DMS79 treated with DMSO at 0.1 percent for 48 hours (cell line): ENCODE measurements around the gene COIL.

Source experiments
- DNase-seq: peaks from one replicate; lab custom pipeline; 2025; lab: John Stamatoyannopoulos, UW

COIL gene

GRCh38 chr17:56935461-56935860 is 25.4 kb downstream of the COIL start:
- no peak for DNase-seq

GRCh38 chr17:56934280-56934679 is 26.6 kb downstream of the COIL start:
- no peak for DNase-seq

- no peak for DNase-seq
These were observed 27.0 kb downstream of the COIL start for GRCh38 chr17:56933868-56934267.

- no peak for DNase-seq
These were observed 27.6 kb downstream of the COIL start for GRCh38 chr17:56933151-56933745.

- no peak for DNase-seq
These were observed 30.0 kb downstream of the COIL start for GRCh38 chr17:56930739-56931337.

- DNase-seq: no peak
These were observed 31.4 kb downstream of the COIL start for GRCh38 chr17:56929362-56929969.

GRCh38 chr17:56928586-56928985 is 32.3 kb downstream of the COIL start:
- DNase-seq: no peak

GRCh38 chr17:56926704-56927103 is 34.1 kb downstream of the COIL start:
- DNase-seq: no peak

- no peak for DNase-seq
These were observed 34.6 kb downstream of the COIL start for GRCh38 chr17:56926270-56926669.

- DNase-seq: no peak
These were observed 35.8 kb downstream of the COIL start for GRCh38 chr17:56925088-56925487.

- no peak for DNase-seq
These were observed 41.1 kb downstream of the COIL start for GRCh38 chr17:56919717-56920116.

- no peak for DNase-seq
These were observed 41.9 kb downstream of the COIL start for GRCh38 chr17:56918916-56919315.

- DNase-seq: no peak
These were observed 43.1 kb downstream of the COIL start for GRCh38 chr17:56917559-56918296.

GRCh38 chr17:56914581-56915273 is 46.1 kb downstream of the COIL start:
- peak; percentile 22 for DNase-seq

- DNase-seq: peak; percentile 42
These were observed 46.8 kb downstream of the COIL start, which contains the start of gene TRIM25 for GRCh38 chr17:56913867-56914580. Gene TRIM25, minus strand, starts transcription at chr17:56914049. Its CDS starts 61 bp downstream, at chr17:56913988.

GRCh38 chr17:56913353-56913866 is 47.4 kb downstream of the COIL start:
- DNase-seq: no peak

- DNase-seq: no peak
These were observed 47.9 kb downstream of the COIL start for GRCh38 chr17:56913000-56913311.

GRCh38 chr17:56912105-56912999 is 48.5 kb downstream of the COIL start:
- no peak for DNase-seq

GRCh38 chr17:56910509-56911235 is 50.2 kb downstream of the COIL start:
- DNase-seq: no peak
